Measurements from ENCODE around the gene LRP1B.

Gene LRP1B

DNA sequence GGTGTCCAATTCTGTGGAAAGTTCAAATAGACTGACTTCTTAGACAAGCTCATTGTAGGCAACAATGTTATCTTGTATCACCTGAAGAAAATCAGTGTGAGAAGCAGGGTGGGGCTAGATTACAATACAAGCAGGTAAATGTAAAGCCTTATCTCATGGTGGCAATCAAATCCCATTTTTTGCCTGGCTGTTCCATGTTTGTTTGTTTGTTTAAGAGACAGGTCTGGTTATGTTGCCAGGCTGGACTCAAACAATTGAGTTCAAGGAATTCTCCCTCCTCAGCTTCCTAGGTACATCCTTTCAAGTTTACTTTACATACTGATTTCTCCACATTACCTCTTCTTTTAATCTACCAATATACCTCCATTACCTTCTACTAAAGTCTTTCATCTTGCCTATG lies 464.6 kb downstream of the LRP1B start:
- no peak for DNase-seq (ENCODE audit: low read depth)

DNA sequence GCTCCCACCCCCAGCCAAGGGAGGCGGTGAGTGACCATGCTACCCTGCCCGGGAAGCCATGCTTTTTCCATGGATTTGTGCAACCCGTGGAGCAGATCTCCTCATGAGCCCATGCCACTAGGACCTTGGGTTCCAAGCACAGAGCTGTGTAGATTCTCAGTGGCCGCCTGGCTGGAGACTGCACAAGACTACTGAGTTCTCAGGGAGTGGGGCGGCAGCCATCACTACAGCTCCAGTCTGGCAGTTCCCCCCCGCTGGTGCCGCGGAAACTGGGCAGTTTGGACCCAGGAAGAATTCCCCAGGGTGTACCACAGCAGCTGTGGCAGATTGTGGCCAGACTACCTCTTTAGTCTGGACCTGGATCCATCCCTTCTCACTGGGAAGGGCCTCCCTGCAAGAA lies 470.6 kb downstream of the LRP1B start:
- no peak for DNase-seq (ENCODE audit: low read depth)

DNA sequence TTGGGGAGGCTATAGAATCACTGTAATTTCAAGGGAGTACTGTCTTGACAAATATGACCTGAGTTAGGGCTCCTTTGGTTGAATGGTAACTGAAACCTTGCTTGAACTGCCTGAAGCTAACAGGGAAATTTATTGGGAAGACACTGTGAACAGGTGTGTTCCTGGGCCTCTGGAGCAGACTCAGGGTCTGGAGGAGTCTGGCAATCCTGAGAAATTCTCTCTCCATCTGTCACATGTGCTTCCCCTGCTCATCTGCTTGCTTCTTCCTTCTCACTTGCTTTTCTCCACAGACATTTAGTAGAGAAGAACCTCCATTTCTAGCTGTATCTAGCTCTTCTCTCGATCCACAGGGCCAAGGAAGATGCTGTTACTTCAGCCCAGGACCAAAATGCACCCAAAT lies 476.5 kb downstream of the LRP1B start:
- no peak for DNase-seq (ENCODE audit: low read depth)

DNA sequence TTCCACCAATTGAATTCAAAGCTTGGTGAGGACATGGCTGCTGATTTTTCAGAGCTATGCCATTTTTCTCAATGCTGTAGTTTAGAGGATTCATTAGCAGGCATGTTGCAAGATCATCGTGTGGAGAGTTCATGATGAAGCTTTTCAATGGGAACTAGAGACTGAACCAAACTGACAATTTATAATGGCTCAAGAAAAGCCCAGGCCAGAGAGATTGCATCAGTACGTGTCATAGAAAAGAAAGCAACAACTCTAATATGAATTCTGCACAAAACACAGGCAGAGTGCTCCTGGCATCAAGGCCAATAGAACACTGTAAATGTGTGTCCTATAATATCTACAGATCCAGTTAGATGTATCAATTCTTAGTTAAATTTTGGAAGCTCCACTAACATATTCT lies 477.6 kb downstream of the LRP1B start:
- no peak for DNase-seq (ENCODE audit: low read depth)

DNA sequence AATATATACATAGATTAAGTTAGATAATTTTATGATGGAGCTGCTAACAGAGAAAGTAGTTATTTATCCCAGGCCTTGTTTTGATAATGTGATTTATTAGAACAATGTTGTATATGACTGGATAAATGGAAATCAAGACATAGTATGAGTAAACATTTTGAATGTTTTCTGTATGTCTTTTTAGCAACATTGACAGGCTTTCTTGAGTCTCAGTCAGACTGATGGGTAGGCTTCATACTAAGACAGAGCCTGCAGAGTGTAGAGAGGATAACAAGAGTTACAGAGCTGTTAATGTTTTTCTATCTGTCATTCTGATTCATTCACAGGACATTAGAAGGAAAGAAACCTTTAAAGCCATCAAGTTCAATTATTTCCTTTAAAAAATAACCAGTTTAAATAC lies 478.5 kb downstream of the LRP1B start:
- DNase-seq (ENCODE audit: low read depth), result no peak

DNA sequence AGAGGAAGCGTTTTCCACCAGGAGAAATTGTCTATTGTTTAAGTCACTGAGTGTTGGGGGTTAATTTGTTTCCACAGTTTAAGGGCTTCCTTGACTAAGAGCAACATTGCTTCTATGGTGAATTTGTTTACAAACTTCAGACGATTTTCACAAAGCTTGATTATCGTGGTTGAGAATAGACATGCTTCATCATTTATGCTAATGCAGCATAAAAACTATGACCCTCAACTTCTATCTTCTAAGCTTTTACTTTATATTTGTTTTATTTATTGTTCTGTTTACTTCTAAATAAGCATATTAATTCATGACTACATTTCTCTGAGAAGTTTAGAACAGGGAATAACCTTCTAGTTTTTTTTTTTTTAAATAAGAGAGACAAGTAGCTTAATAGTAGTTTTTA lies 483.5 kb downstream of the LRP1B start:
- DNase-seq (ENCODE audit: low read depth), result no peak

DNA sequence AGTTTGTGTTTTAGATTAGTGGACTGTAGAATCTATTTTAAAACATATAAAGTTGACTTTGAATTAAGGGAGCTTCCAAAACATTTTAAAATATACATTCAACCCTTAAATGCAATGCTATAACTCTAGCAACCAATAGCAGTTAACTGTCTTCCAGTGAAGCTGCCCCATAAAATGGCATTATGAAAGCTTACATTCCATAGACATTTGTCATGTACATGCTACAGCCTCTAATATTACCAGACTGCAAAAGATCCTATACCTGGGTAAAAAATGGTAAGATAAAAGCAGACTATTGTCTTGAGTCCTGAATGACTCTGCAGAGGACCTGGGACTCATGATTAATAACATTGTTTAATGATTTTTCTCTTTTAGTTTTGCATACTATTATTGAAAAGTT lies 489.4 kb downstream of the LRP1B start:
- no peak for DNase-seq (ENCODE audit: low read depth)

DNA sequence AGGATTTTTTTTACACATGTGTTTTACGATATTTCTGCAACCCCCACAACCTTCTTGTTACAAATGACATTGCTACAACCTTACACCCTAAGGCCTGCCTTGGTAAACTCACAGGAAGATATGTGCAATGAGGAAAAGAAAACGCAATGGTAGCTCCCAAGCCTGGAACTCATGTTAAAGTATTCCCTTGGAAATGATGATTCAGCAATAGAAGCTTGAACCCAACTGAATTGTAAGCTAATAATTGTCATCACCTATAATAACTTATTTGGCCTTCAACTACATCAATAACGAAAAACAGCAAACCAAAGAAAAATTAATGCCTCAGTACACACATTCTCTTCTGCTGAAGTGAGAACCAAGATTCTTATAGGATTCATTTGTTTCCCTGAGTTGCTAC lies 491.0 kb downstream of the LRP1B start:
- no peak for DNase-seq (ENCODE audit: low read depth)

DNA sequence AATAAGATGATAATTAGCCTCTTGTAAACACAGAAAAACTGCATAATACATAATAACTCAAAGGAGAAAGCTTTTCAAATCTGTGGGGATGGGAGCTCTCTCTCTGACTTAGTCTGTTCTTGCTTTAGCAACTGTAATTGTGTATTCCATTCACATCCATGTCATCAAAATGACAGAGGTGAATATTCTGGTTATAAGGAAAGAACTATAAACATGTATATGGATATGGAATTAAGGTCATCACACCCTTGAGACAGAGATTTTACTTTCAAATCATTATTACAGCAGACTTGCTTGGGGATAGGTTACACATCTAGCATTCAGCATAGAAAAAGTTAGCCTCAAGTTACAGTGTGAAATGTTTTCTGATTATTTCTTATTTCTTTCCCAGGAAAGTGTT lies 497.7 kb downstream of the LRP1B start:
- no peak for DNase-seq (ENCODE audit: low read depth)

DNA sequence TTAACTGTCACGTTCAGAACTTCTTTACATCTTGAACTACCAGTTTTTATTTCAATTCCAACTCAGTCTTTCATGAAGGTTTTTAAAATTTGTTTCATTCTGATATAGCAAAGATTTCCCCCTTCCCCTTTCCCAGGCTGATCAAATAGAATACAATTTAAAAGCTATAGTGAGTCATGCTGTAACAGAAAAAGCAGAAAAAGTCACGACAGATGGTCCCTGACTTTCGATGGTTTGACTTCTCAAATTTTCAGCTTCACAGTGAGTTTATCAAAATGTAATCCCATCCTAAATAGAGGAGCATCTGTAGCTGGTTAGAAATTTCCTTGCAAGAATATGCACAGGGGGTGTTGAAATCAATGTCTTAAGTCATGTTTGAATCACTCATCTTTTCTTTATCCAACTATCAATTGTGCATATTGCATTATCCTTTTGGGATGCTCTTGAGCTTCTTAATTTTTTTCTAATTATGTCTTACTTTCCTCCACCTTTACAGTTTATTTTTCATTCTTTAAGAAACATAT lies 500.3 kb downstream of the LRP1B start:
- no peak for DNase-seq (ENCODE audit: low read depth)

DNA sequence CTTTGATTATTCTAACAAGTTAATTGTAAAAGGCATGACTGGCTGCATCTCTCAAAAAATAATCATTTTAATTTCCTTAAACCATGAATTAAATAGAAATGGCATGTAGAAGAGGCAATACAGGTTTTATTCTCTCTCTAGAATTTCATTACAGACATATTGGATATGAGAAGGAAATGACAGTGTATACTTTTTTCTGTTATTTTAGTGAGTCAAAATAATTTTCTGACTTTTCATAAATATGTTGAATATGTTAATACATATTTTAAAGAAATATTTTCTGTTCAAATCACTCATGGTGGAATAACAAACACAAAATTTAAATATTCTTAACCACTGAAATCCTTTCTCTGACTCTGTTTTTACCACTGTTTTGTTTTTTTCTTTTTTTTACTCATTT lies 510.4 kb downstream of the LRP1B start:
- no peak for DNase-seq (ENCODE audit: low read depth)

DNA sequence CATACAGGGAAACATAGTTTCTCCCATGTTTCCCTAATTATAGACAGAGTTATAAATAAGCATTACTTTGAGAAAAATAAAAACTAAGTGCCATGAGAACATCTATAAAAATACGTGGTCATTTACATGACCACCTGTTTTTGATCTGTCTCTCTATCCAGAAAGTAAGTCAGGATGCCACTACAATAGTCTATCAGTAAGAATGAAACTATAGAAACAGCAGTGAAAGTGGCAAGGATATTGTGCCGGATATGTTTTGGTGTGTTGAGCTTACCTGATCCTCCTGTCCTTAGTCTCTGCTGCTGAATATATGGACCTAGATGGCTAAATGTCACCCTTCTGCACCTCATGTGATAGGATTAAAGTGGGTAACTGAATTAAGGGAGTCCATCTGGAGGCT lies 512.4 kb downstream of the LRP1B start:
- DNase-seq (ENCODE audit: low read depth), result no peak

DNA sequence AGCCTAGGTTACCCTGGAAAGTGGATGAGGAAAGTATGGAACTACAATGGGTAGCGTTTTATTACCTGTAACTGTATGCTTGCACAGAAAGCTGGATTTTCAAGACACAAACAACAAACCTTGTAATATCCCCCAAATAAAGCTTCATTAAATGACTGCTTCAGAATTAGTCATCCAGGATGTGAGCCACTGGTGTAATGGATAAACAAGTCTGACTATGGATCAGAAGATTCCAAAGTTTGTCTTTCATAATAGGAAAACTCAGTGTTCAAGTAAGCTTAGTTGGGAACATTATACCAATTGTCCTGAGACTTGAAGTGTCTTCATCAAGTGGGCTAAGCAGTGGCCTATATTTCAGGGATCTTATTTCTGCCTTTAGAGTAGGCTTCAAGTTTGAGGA lies 518.8 kb downstream of the LRP1B start:
- DNase-seq (ENCODE audit: low read depth), result no peak

DNA sequence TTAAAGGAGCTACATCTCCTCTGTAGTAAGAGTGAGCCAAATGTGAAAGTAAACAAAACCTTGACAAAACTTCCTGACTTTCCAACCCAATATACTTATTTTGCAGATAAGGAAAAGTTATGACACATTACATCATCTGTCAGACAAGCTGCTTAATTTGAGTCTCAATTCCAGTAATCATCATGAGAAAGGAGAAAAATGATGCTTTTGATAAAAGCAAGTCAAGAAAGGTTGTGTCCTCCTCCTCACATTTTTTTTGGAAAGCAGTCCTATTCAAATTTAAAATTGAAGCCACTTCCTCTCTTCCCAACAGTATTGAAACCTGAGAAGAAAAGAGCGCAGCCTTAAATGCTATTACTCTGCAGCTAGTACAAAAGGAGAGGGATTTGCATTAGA lies 519.6 kb downstream of the LRP1B start:
- no peak for DNase-seq (ENCODE audit: low read depth)

DNA sequence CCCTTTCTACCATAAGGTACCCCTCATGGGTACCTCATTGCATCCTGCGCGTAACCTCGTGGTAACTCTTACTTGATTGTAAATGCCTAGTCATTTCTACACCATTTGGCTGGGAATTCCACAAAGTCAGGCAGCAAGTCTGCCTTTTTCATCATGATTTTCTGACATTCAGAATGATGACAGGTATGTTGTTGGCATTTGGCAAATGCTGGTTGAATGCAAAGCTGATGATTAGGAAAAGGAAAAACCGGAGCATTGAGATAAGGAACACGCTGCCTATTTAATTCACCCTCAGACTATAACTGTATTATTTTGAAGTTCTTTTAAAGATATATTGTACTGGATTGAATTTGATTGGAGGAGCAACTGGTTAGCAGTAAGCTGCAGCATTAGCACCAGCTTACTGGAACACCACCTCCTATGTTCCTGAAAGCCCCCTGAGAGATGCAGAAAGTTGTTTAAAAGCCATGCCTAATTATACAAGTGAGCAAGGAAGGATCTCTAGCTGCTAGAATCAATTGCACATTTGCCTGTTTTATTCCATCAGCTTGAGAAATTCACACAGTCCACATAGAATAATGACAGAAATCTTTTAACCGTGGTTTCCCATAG lies 520.1 kb downstream of the LRP1B start:
- DNase-seq (ENCODE audit: low read depth), result no peak

DNA sequence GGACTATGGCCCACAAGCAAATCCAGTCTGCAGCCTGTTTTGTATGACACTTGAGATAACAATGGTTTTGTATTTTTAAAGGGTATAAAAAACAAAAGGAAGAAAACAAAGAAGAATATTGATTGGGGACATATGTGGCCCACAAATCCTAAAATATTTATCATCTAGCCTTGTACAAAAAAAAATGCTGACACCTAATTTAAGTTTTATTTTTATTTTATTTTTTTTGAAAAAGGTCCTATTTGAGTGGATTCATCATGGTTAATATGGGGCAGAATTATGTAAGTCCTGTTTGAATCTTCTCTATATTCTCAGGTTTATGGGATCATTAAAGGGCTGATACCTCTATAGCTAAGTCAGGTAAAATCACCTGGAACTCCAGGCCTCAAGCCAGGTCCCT lies 525.7 kb downstream of the LRP1B start:
- no peak for DNase-seq (ENCODE audit: low read depth)

DNA sequence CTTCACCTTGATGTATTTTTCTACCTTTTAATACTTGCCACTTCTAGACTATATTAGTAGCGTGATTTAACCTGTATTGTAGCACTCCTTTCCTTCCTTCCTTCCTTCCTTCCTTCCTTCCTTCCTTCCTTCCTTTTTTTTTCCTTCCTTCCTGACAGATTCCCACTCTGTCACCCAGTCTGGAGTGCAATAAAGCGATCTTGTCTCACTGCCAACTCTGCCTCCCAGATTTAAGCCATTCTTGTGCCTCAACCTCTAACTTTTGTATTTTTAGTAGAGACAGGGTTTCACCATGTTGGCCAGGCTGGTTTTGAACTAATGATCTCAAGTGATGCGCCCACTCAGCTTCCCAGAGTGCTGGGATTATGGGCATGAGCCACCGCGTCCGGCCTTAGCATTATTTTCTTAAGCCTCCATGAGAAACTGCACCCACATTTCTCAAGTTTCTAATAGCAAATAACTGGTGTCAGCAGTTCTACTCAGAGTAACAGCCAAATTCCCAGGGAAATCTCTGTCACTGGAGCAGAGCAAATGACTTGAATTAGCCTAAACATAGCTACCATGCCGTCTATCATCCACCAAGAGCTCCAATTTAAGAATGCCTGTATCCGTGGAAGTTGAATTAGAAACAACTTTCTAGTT lies 529.2 kb downstream of the LRP1B start:
- no peak for DNase-seq (ENCODE audit: low read depth)

DNA sequence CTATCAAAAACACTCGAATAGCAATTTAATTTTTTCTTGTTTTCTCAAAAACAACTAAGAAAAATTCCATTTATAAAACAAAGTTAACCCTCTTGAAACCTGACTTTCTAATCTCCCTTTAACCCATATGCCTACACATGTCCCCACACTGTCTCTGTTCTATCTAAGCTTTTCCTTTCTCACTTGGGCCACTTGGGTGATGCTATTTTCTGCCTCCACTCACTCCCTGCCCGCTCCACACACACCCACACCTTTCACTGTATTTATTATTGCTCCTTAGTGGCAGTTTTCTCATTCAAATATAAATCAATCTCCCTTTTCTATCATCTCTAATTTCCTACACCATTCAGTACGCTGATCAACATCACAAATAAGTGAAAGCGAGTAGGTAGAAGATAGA lies 531.1 kb downstream of the LRP1B start:
- no peak for DNase-seq (ENCODE audit: low read depth)

DNA sequence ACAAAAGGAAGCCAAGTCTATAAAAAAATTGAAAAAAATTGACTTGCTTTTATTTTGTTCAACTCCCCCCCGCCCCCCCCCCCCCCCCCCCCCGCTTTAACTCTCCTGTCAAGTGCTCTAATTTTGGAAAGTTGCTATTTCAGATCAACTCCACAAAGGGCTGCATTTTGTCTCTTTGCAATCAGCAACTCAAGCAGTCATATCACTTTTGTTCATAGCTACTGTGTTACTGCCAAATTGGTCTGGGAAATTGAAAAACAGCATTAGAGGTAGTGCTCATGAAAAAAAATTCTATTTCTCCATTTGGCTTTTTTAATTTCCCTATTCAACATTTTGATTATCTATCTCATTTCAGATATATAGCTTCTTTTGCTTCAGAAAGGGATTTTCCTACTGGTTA lies 531.8 kb downstream of the LRP1B start:
- no peak for DNase-seq (ENCODE audit: low read depth)

DNA sequence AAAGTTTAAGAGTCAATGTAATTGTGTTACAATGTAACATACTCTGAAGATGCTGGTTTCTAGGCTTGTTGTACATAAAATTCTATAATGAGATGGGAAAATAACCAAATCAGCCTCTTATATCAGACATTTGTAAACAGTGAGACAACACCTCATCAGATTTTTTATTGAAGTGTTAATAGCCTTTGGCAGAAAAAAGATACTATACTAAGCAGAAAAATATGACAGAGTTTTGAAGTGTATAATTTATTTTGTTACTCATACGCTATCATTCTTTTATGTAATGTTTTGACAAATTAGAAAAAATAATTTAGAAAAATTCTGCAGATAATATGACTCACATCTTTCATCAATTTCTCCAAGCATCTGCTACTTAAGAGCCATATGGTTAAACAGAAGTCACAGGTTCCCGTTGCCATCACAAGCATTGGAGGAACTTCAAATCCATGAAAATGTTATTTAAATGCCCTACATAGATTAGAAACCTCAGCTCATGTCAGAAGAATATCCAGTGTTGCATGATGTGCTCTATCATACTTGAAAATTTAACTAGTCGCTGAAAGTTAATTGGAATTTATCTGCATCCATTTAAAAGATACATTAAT lies 535.4 kb downstream of the LRP1B start:
- no peak for DNase-seq (ENCODE audit: low read depth)

DNA sequence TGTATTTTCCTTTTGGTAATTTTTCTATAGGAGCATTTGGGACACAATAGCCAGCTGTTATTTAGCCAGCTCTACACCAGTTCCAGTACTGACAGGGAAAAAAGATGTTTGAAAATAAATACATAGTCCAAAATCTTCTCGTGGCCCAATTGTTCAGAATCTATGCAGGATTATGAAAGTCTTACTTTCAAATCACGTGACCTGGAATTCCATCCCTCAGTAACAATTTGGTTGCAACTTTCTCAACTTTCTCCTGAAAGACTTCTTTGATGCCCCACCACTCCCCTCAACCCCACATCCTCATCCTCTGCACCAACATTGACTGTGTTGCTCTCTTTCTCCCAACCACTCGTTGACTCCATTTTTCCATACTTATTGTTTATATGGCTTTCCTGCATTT lies 539.0 kb downstream of the LRP1B start:
- no peak for DNase-seq (ENCODE audit: low read depth)

DNA sequence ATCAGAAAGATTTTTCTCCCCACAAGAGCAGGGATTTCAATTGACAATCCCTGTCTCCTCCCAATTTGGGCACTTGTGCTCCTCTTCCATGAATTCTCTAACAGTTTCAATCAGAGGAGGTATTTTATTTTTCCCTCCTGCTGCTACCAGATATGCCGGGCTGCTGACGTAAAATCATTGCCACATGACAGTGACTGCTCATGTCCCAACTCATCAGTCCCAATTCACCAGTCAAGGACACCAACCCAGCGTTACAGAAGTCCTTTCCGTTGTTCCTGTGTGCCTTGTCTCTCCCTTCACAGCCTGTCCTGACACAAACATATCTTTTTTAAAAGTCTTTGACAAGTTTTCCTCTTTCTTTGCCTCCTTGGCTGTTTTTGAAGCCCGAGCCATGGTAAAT lies 540.2 kb downstream of the LRP1B start:
- DNase-seq (ENCODE audit: low read depth), result no peak

DNA sequence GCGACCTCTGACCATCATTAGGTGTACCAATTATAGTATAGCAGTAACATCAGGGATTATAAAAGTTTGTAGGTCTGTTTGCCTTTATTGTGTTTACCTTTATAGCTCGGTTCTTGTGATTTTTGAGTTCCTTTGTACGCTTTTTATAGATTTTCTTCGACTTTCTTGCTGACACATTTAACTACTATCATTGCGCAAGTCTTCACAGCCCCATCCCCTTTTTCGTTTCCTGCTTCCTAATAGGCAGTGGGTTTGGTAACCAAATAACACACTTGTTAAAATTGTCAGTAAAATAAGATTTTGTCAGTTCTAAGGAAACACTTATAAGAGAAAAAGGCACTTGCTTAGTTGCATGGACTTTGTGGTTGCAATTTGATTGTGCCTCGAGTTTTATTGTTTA lies 541.5 kb downstream of the LRP1B start:
- no peak for DNase-seq (ENCODE audit: low read depth)

DNA sequence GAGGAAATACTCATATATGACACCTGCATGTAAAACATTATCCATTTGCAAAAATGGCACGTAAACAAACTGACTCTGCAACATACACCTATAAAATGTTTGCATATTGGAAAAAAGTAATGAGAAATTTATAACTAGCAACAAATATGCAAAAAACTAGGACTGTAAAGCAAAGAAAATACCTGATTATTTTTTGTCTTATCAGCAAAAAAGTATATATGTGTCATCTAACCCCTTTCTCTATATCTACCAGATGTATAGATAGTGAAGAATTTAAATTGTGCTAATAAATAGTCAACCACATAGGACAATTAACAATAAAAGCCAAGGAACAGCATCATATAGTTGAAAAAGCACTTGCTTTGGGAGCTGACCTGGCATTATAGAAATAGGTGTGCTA lies 543.8 kb downstream of the LRP1B start:
- DNase-seq (ENCODE audit: low read depth), result no peak
